GM12878 (cell line): ENCODE data around the gene SDR9C7. TPM values are rescaled to one million over a fixed set of nuclear protein-coding genes. Genes with fewer than 3 reads are reported as not detected.
"Not testable (repeated sequence)": the region's sequence is repeated elsewhere in the genome, so short reads cannot be mapped to it uniquely, and the experiment has no call there.

Experiments used
- ATAC-seq: fragments of 200-7000 bp; cut with Tn5 transposase; 3 replicates; pipeline ENCODE4 v1.9.1; 2020; ENCODE audit warnings: mild to moderate bottlenecking, moderate library complexity
- BruUV-seq: library from RNA; stranded (reverse); fragments of 400-500 nt; replicated peaks from 2 replicates; lab custom pipeline; 2021; lab: Mats Ljungman, UMichigan
- CTCF ChIA-PET: fragments of 300-600 bp; sonication (Branson Sonifier 250); formaldehyde crosslinking; extraction: SDS; loops from one replicate; lab custom pipeline; 2021; ENCODE audit warnings: inconsistent platforms; lab: Yijun Ruan, JAX
- POLR2A ChIA-PET: fragments of 350-600 bp; formaldehyde crosslinking; extraction: SDS; loops from one replicate; lab custom pipeline; 2021; ENCODE audit warnings: inconsistent platforms; lab: Charles Lee
- RAD21 ChIA-PET: fragments of 300-600 bp; sonication (Branson Sonifier 250); formaldehyde crosslinking; loops from one replicate; lab custom pipeline; 2023; ENCODE audit warnings: antibody characterized with exemption; ENCODE audit not compliant: unreplicated experiment; lab: Charles Lee
- SMC1A ChIA-PET: fragments of 300-600 bp; sonication (Branson Sonifier 250); formaldehyde crosslinking; loops from one replicate; lab custom pipeline; 2023; ENCODE audit not compliant: unreplicated experiment, uncharacterized antibody; lab: Charles Lee
- DNase-seq: peaks from one replicate; pipeline ENCODE4 v3.0.0-alpha.2; 2011; ENCODE audit warnings: low read depth, low spot score
- FAIRE-seq: peaks from 3 replicates; lab custom pipeline; 2011; peaks lifted over from hg19 to GRCh38; lab: Jason Lieb, UNC
- H2AFZ ChIP-seq: 2 replicates; pipeline ENCODE4 v1.6.0; 2011; ENCODE audit warnings: low read depth, low read length, control low read depth; ENCODE audit not compliant: control insufficient read depth
- H3K27ac ChIP-seq: 2 replicates; pipeline ENCODE4 v1.5.1; 2011; ENCODE audit warnings: control low read depth; ENCODE audit not compliant: control insufficient read depth, insufficient read depth
- H3K27me3 ChIP-seq, 2 experiments: replicated peaks in 1 of 2; 2 replicates each; pipeline versions ENCODE4 v1.6.0 to v1.6.1; 2011; ENCODE audit warnings: low read length in 1 of 2; ENCODE audit not compliant: control insufficient read depth in 2 of 2, insufficient read depth in 2 of 2
- H3K36me3 ChIP-seq, 2 experiments: 2 replicates each; pipeline ENCODE4 v1.5.1; 2011; ENCODE audit warnings: low read length in 1 of 2; ENCODE audit not compliant: control insufficient read depth in 2 of 2, insufficient read depth in 2 of 2
- H3K4me1 ChIP-seq: 2 replicates; pipeline ENCODE4 v1.6.1; 2011; ENCODE audit warnings: mild to moderate bottlenecking, low read length, moderate library complexity, mixed read lengths; ENCODE audit not compliant: control insufficient read depth, insufficient read depth
- H3K4me2 ChIP-seq: 2 replicates; pipeline ENCODE4 v1.6.0; 2011; ENCODE audit warnings: control low read depth; ENCODE audit not compliant: control insufficient read depth, insufficient read depth
- H3K4me3 ChIP-seq: fragments of 200-600 bp; sonication (generic); 2 replicates; pipeline ENCODE4 v1.5.1; 2016
- H3K79me2 ChIP-seq: 2 replicates; pipeline ENCODE4 v1.6.0; 2011; ENCODE audit warnings: low read length; ENCODE audit not compliant: control insufficient read depth, insufficient read depth
- H3K9ac ChIP-seq: 2 replicates; pipeline ENCODE4 v1.8.0; 2011; ENCODE audit warnings: low read length, control low read depth, mixed read lengths; ENCODE audit not compliant: control insufficient read depth, insufficient read depth
- H3K9me3 ChIP-seq: replicated peaks from 3 replicates; pipeline ENCODE4 v1.5.1; 2011; ENCODE audit warnings: mild to moderate bottlenecking, low read length; ENCODE audit not compliant: control insufficient read depth, insufficient read depth
- H4K20me1 ChIP-seq: 2 replicates; pipeline ENCODE4 v1.6.0; 2011; ENCODE audit not compliant: control insufficient read depth, insufficient read depth
- CHD2 ChIP-seq: IDR thresholded peaks from 2 replicates; pipeline ENCODE4 v1.6.1; 2011; ENCODE audit warnings: low read depth, low read length, improper control_type of control experiment, borderline replicate concordance
- KLF5 ChIP-seq: fragments of 450-650 bp; IDR thresholded peaks from 2 replicates; pipeline ENCODE4 v1.6.1; 2014; ENCODE audit warnings: mild to moderate bottlenecking; ENCODE audit not compliant: partially characterized antibody
- LARP7 ChIP-seq: fragments of 450-650 bp; IDR thresholded peaks from 2 replicates; pipeline ENCODE4 v1.6.1; 2017; ENCODE audit warnings: mild to moderate bottlenecking
- SMAD5 ChIP-seq: IDR thresholded peaks from 2 replicates; pipeline ENCODE4 v1.6.1; 2016; ENCODE audit warnings: antibody characterized with exemption, low read depth
- ZNF622 ChIP-seq: fragments of 450-650 bp; IDR thresholded peaks from 2 replicates; pipeline ENCODE4 v1.6.1; 2017; ENCODE audit warnings: mild to moderate bottlenecking, inconsistent platforms
- WGBS: methylation state at CpG from one replicate; pipeline ENCODE4 v1.1.6; 2016; ENCODE audit warnings: low lambda C conversion rate; ENCODE audit not compliant: insufficient replicate concordance, insufficient coverage; ENCODE audit errors: missing lambda C conversion rate; 5-methylcytosine and 5-hydroxymethylcytosine counted together
- in situ Hi-C: fragments of 300-500 bp; cut with MboI; formaldehyde crosslinking; loops from 9 replicates; pipeline ENCODE4 v1.14.3; 2018; ENCODE audit warnings: mixed read lengths
- intact Hi-C: fragments of 100-400 bp; cut with micrococcal nuclease; formaldehyde crosslinking; loops from one replicate; pipeline ENCODE4 v1.14.2; 2022; ENCODE audit not compliant: unreplicated experiment
- polyA plus RNA-seq, 11 experiments: library from polyadenylated mRNA; depleted of rRNA in 4 of 11; unstranded in 6 of 11; stranded (reverse) in 5 of 11; fragments of >200 nt; fragmentation: Nextera tagmentation in 4 of 11; fragmentation: Illumina TruSeq in 1 of 11; extraction: Ambion mirVana in 4 of 11; extraction: Trizol in 1 of 11; gene quantifications; 1 replicate in 1 of 11; 2 replicates in 10 of 11; pipeline versions ENCODE4 v1.2.1 to v1.2.3, GENCODE V29; 2011 to 2016; ENCODE audit warnings: inconsistent platforms in 2 of 11, missing spikeins in 2 of 11, low read depth in 1 of 11
- total RNA-seq, 4 experiments: library from RNA; depleted of rRNA in 3 of 4; stranded (reverse); fragments of >200 nt in 3 of 4; fragmentation: Illumina TruSeq in 1 of 4; extraction: Trizol in 1 of 4; gene quantifications; 2 replicates each; pipeline versions ENCODE4 v1.2.1 to v1.2.3, GENCODE V29; 2013 to 2021
- TF ChIP-seq, protein P1 (sequence below): IDR thresholded peaks from 2 replicates; pipeline ENCODE4 v1.6.1; 2011; ENCODE audit warnings: borderline replicate concordance, low read depth, mild to moderate bottlenecking, moderate library complexity, low read length; ENCODE audit not compliant: insufficient read depth, poor library complexity, severe bottlenecking

Gene SDR9C7
- total and polyA plus RNA-seq, 10 of the 15 experiments (the other 5 are each of a cell fraction or from before 2014, with no cell fraction given) = 0.04 TPM; not detected in 9

GRCh38 chr12:56894698-56895368 lies 39.4 kb downstream of the SDR9C7 start:
- no peak overlapping the region for H3K4me3 ChIP-seq
- ChIA-PET RAD21 (no interaction called here), CTCF (no interaction called here), SMC1A (interaction anchor here (0.7 kb wide), 1 partner anchor 14 kb away, joined by 3 read pairs; no protein-coding TSS in a partner anchor), POLR2A (no interaction called here)
- no peak for FAIRE-seq
- H4K20me1 ChIP-seq = no peaks in the 10 kb centered on the region
- intact Hi-C loops (no loop called here), in situ Hi-C loops (no loop called here)
- H3K4me2 ChIP-seq = no peak overlapping the region
- H3K27ac ChIP-seq = no peak overlapping the region
- H3K27me3 ChIP-seq = no peaks in the 10 kb centered on the region; a peak in 1 of 4 replicates
- no peaks in the 10 kb centered on the region for H3K79me2 ChIP-seq
- DNase-seq = no peak
- no peak overlapping the region for H2AFZ ChIP-seq
- BruUV-seq = no TSS peak
- 14% methylated on average over 5 of the region's 5 CpGs for WGBS
- H3K4me1 ChIP-seq = no peaks in the 10 kb centered on the region
- H3K9ac ChIP-seq = no peak overlapping the region
- no peaks in the 10 kb centered on the region for H3K36me3 ChIP-seq
- TF ChIP-seq LARP7 (no peak), CHD2 (no peak), SMAD5 (no peak), ZNF622 (no peak), KLF5 (no peak)
- TF ChIP-seq, protein P1, sequence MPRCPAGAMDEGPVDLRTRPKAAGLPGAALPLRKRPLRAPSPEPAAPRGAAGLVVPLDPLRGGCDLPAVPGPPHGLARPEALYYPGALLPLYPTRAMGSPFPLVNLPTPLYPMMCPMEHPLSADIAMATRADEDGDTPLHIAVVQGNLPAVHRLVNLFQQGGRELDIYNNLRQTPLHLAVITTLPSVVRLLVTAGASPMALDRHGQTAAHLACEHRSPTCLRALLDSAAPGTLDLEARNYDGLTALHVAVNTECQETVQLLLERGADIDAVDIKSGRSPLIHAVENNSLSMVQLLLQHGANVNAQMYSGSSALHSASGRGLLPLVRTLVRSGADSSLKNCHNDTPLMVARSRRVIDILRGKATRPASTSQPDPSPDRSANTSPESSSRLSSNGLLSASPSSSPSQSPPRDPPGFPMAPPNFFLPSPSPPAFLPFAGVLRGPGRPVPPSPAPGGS = no peak
- no peak for ATAC-seq
- no peaks in the 10 kb centered on the region; the same call in 2 of the 3 replicates for H3K9me3 ChIP-seq

GRCh38 chr12:56891885-56892284 lies 42.3 kb downstream of the SDR9C7 start:
- H3K27ac ChIP-seq, H3K79me2 ChIP-seq, H3K9ac ChIP-seq, in situ Hi-C loops, CTCF ChIA-PET, BruUV-seq, H3K9me3 ChIP-seq, FAIRE-seq, H3K36me3 ChIP-seq, intact Hi-C loops, SMC1A ChIA-PET, H4K20me1 ChIP-seq, H2AFZ ChIP-seq, H3K4me3 ChIP-seq, H3K4me1 ChIP-seq, DNase-seq, RAD21 ChIA-PET, H3K4me2 ChIP-seq, H3K27me3 ChIP-seq, POLR2A ChIA-PET, ATAC-seq: not testable (repeated sequence)
- WGBS = 39% methylated on average over 3 of the region's 3 CpGs
